Tibial artery (tissue), 4 donors: ENCODE results near the gene HAL.

ENCODE experiments used
- DNase-seq, 2 donors: peaks; one replicate each; pipeline ENCODE4 v3.0.0-alpha.2; 2019
- H3K27ac ChIP-seq, 2 donors: fragments of 200-600 bp; sonication (generic) in 1 of 2; 1 replicate in 1 of 2; 2 replicates in 1 of 2; pipeline ENCODE4 v1.5.1; 2018 to 2019; ENCODE audit warnings: mild to moderate bottlenecking in 1 of 2
- H3K27me3 ChIP-seq, 2 donors: fragments of 200-600 bp; sonication (generic) in 1 of 2; one replicate each; pipeline versions ENCODE4 v1.5.1 to v1.6.0; 2016 to 2019
- H3K36me3 ChIP-seq, 3 donors: fragments of 200-600 bp; sonication (generic) in 2 of 3; one replicate each; pipeline ENCODE4 v1.5.1; 2016 to 2019; ENCODE audit warnings: mild to moderate bottlenecking in 2 of 3
- H3K4me1 ChIP-seq, 4 donors: fragments of 200-600 bp; sonication (generic) in 2 of 4; 1 replicate in 3 of 4; 2 replicates in 1 of 4; pipeline ENCODE4 v1.5.1; 2016 to 2019
- H3K4me3 ChIP-seq, 2 donors: fragments of 200-600 bp; sonication (generic) in 1 of 2; 1 replicate in 1 of 2; 2 replicates in 1 of 2; pipeline ENCODE4 v1.5.1; 2018 to 2019; ENCODE audit warnings: mild to moderate bottlenecking in 2 of 2
- H3K9me3 ChIP-seq, 3 donors: fragments of 200-600 bp; sonication (generic) in 1 of 3; one replicate each; pipeline ENCODE4 v1.5.1; 2016 to 2019
- CTCF ChIP-seq, 2 experiments: fragments of 200-600 bp in 1 of 2; fragments of 450-650 bp in 1 of 2; IDR thresholded peaks; one replicate each; pipeline ENCODE4 v1.5.1; 2017 to 2019; ENCODE audit warnings: antibody characterized with exemption in 2 of 2, mild to moderate bottlenecking in 1 of 2, moderate library complexity in 1 of 2
- intact Hi-C: fragments of 100-400 bp; cut with DNase I; formaldehyde crosslinking; loops from one replicate; pipeline ENCODE4 v1.15.0; 2023; ENCODE audit warnings: low total_unique reads

HAL gene

GRCh38 chr12:95955549-95956159, 40.5 kb downstream of the HAL start:
- TF ChIP-seq CTCF (IDR thresholded peaks at IDR 0.05), result no peak
- Histone ChIP-seq H3K27me3 (peaks cover 0 to 4% of the 10 kb centered on the region in 2 donors), H3K4me3 (no peak overlapping the region), H3K4me1 (no peaks in the 10 kb centered on the region), H3K9me3 (no peaks in the 10 kb centered on the region), H3K36me3 (no peaks in the 10 kb centered on the region), H3K27ac (no peak overlapping the region)
- intact Hi-C loops, result no loop called here
- DNase-seq, result no peak

- Histone ChIP-seq H3K27me3 (peaks cover 0 to 4% of the 10 kb centered on the region in 2 donors), H3K36me3 (no peaks in the 10 kb centered on the region), H3K4me3 (no peak overlapping the region), H3K9me3 (no peaks in the 10 kb centered on the region), H3K4me1 (no peaks in the 10 kb centered on the region), H3K27ac (no peak overlapping the region)
- intact Hi-C loops, result no loop called here
- no peak for DNase-seq
- no peak for TF ChIP-seq CTCF (IDR thresholded peaks at IDR 0.05)
Measured at GRCh38 chr12:95953000-95953399, 43.1 kb downstream of the HAL start.

GRCh38 chr12:95951515-95951914, 44.6 kb downstream of the HAL start:
- H3K36me3 ChIP-seq, result no peaks in the 10 kb centered on the region
- H3K4me1 ChIP-seq, result no peaks in the 10 kb centered on the region
- no peaks in the 10 kb centered on the region for H3K27me3 ChIP-seq
- DNase-seq, result no peak
- TF ChIP-seq CTCF (IDR thresholded peaks at IDR 0.05), result no peak
- intact Hi-C loops, result no loop called here
- H3K27ac ChIP-seq, result no peak overlapping the region
- H3K4me3 ChIP-seq, result no peak overlapping the region
- no peaks in the 10 kb centered on the region for H3K9me3 ChIP-seq

- Histone ChIP-seq H3K4me1 (no peaks in the 10 kb centered on the region), H3K9me3 (no peaks in the 10 kb centered on the region), H3K27me3 (no peaks in the 10 kb centered on the region), H3K4me3 (no peak overlapping the region), H3K27ac (no peak overlapping the region), H3K36me3 (no peaks in the 10 kb centered on the region)
- intact Hi-C loops, result loop anchor here (10.0 kb wide), 1 partner anchor 95 kb away; the partner anchor contains the start of gene SNRPF
- no peak for TF ChIP-seq CTCF (IDR thresholded peaks at IDR 0.05)
- no peak for DNase-seq
Measured at GRCh38 chr12:95949477-95950206, 46.5 kb downstream of the HAL start.

- no peak for TF ChIP-seq CTCF (IDR thresholded peaks at IDR 0.05)
- DNase-seq, result no peak
- H3K4me1 ChIP-seq, result peaks cover 0 to 15% (median 4%) of the 10 kb centered on the region in 4 donors
- intact Hi-C loops, result loop anchor here (10.0 kb wide), 1 partner anchor 89 kb away; the partner anchor contains the start of gene SNRPF
- no peaks in the 10 kb centered on the region for H3K27me3 ChIP-seq
- H3K9me3 ChIP-seq, result no peaks in the 10 kb centered on the region
- no peak overlapping the region for H3K4me3 ChIP-seq
- no peak overlapping the region for H3K27ac ChIP-seq
- H3K36me3 ChIP-seq, result no peaks in the 10 kb centered on the region
Measured at GRCh38 chr12:95944108-95944704, 51.9 kb downstream of the HAL start.
